ENCODE measurements around the gene PTOV1.

DNA sequence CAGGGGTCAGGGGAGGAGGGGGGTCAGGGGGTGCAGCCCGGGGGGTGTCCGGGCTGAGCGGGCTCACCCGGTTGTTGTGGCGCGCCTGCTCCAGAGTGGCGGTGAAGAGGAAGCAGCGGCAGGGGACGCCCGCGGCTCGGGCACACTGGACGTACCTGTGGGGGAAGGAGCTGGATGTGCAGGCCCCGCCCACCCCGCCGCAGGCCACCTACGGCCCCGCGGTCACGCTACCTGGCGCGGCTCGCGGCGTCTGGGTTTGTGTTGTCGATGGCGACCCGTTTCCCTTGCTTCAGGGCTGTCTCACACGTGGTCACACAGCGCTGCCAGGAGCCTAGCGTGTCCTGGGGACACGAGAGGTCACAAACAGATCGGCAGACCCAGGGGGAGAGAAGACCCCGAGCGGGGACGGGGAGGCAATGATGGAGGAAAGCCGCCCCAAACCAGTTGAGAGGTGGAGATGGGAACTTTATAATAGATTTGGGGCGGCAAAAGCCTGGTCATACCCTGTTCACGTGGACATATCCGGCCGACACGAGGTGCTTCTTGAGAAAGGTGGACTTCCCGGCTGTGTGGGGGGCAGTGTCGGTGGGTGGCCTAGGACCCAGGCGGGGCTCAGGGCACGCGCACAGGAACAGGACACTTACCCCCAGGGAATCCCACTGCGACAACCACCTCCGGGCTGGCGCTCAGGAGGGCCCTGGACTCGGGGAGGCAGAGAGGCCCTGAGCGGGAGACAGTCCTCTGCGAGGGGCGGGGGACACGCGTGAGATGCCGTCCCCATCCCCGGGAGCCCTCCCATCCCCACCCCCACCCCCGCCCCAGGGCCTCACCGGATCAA lies 10.8 kb downstream of the PTOV1 start:
- TF ChIP-seq NFIC (IDR thresholded peaks at IDR 0.05) (no peak), USF1 (IDR thresholded peaks at IDR 0.05) (no peak), EP300 (IDR thresholded peaks at IDR 0.05; ENCODE audit: borderline replicate concordance) (no peak), TCF12 (IDR thresholded peaks at IDR 0.05; ENCODE audit: low read depth) (no peak), FOXM1 (IDR thresholded peaks at IDR 0.05; ENCODE audit: borderline replicate concordance, low read depth) (no peak), CREB1 (IDR thresholded peaks at IDR 0.05; ENCODE audit: low read depth) (no peak), CEBPB (IDR thresholded peaks at IDR 0.05) (no peak), RAD21 (IDR thresholded peaks at IDR 0.05; ENCODE audit: low read depth) (no peak), TEAD4 (IDR thresholded peaks at IDR 0.05) (no peak)
- TF ChIP-seq, protein P1, sequence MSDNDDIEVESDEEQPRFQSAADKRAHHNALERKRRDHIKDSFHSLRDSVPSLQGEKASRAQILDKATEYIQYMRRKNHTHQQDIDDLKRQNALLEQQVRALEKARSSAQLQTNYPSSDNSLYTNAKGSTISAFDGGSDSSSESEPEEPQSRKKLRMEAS (IDR thresholded peaks at IDR 0.05) = no peak; the same call in 1 of the 2 replicates
